Pulmonary artery endothelial cell (primary cell): Measurements from ENCODE around the gene PHACTR2. TPM values are rescaled to one million over a fixed set of nuclear protein-coding genes. Genes with fewer than 3 reads are reported as not detected.
A peak's percentile ranks its signal among the peaks of the same experiment; 100 is the strongest.
"Not testable (repeated sequence)": the region's sequence is repeated elsewhere in the genome, so short reads cannot be mapped to it uniquely, and the experiment has no call there.

Experiments
- DNase-seq: peaks from one replicate; pipeline ENCODE4 v3.0.0-alpha.2; 2011; ENCODE audit warnings: low read depth, low spot score
- total RNA-seq: library from RNA; depleted of rRNA; stranded (reverse); fragments of >200 nt; gene quantifications from 2 replicates; pipeline ENCODE4 v1.2.3, GENCODE V29; 2014

Gene PHACTR2
- total RNA-seq, 1 donor from 2014 or later, result 137 TPM

- DNase-seq, result no peak
Observed at GRCh38 chr6:143765422-143766184, 87.8 kb downstream of the PHACTR2 start.

- DNase-seq, result no peak
Observed at GRCh38 chr6:143766185-143766553, 88.4 kb downstream of the PHACTR2 start.

- DNase-seq, result no peak
Observed at GRCh38 chr6:143767433-143767832, 89.7 kb downstream of the PHACTR2 start.

- no peak for DNase-seq
Observed at GRCh38 chr6:143772116-143773086, 94.6 kb downstream of the PHACTR2 start.

- DNase-seq, result no peak
Observed at GRCh38 chr6:143773506-143774150, 95.9 kb downstream of the PHACTR2 start.

DNA sequence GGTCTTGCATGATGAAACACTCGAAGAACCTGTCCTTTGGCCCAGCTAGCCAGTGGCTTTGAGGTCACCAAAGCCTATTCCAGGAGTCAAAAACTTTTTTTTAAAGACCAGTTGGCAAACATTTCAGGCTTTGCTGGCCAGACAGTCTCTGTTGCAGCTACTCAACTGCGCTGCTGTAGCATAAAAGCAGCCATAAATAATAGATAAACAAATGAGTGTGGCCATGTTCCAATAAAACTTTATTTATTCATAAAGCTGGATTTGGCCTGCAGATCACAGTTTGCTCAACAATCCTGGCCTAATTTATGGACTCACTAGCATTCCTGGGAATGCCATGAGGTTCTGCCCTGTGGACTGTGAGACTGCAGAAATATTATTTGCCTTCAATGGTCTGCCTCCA lies 96.6 kb downstream of the PHACTR2 start:
- DNase-seq, result no peak

- no peak for DNase-seq
Observed at GRCh38 chr6:143775336-143775735, 97.6 kb downstream of the PHACTR2 start.

- no peak for DNase-seq
Observed at GRCh38 chr6:143778926-143779325, 101.2 kb downstream of the PHACTR2 start.

GRCh38 chr6:143782481-143782880 lies 104.7 kb downstream of the PHACTR2 start:
- no peak for DNase-seq

DNA sequence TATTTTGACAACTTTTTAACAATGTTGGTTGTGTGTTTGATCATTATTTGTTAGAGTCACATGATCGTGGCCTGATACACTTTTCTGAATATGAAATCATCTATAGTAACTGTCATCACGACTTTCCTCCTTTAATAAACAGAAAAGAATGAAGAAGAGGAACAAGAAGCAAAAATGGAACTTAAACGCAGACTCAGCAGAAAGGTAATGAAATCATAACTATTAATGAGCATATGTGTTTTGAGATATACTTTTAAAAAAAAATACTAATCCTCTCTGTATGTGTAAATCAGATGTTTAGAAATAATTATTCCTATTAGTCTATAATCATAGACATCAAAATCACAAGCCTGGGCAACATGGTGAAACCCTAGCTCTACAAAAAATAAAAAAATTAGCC lies 105.3 kb downstream of the PHACTR2 start:
- no peak for DNase-seq

- DNase-seq, result no peak
Observed at GRCh38 chr6:143784316-143784715, 106.6 kb downstream of the PHACTR2 start.

DNA sequence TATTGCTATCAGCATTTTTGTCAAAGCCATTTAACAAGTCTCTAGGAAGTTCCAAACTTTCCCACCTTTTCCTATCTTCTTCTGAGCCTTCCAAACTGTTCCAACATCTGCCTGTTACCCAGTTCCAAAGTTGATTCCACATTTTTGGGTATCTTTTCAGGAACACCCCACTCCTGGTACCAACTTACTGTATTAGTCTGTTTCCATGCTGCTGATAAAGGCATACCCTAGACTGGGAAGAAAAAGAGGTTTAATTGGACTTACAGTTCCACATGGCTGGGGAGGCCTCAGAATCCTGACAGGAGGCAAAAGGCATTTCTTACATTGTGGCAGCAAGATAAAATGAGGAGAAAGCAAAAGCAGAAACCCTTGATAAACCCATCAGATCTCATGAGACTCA lies 108.6 kb downstream of the PHACTR2 start:
- not testable (repeated sequence) for DNase-seq

DNA sequence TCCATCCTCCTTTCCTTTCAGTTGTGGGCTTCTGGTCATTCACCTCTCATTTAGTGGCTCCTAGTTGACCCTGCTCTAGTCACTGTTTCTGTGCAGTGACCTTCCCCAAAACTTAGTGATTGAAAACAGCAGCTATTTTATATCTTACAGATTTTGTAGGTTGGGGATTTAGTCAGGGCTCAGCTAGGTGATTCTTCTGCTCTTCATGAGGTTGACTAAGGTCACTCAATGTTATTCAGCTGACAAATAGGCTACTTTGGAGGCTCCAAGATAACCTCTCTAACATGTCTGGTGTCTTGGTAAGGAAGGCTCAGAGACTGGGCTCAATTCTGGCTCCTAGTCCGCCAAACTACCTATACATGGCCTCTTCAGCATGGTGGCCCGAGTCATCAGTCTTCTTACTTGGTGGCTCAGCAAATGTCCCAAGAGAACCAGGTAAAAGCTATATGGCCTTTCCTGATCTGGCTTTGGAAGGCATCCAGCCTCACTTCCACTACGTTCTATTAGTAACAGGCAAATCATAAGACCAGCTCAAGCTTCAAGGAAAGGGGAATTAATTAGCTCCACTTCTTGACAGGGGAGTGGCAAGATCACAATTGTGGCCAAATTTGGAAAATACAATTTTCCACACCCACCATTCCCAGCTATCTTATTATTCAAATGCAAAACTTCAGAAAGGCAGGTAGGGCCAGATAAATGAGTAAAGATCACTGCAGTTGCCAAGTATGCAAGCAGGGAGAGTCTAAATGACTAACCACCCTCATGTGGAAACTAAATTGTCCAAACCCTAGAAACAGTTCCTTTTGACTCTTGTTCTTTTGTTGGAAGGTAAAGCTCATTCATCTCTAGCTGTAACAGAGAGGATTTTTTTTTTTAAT lies 114.9 kb downstream of the PHACTR2 start:
- no peak for DNase-seq

- DNase-seq, result no peak
Observed at GRCh38 chr6:143793280-143793619, 115.5 kb downstream of the PHACTR2 start.

DNA sequence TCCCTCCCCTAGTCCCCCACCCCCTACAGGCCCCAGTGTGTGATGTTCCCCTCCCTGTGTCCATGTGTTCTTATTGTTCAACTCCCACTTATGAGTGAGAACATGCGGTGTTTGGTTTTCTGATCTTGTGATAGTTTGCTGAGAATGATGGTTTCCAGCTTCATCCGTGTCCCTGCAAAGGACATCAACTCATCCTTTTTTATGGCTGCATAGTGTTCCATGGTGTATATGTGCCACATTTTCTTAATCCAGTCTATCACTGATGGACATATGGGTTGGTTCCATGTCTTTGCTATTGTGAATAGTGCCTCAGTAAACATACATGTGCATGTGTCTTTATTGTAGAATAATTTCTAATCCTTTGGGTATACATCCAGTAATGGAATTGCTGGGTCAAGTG lies 118.8 kb downstream of the PHACTR2 start:
- not testable (repeated sequence) for DNase-seq

- DNase-seq, result not testable (repeated sequence)
Observed at GRCh38 chr6:143798487-143798886, 120.7 kb downstream of the PHACTR2 start.

DNA sequence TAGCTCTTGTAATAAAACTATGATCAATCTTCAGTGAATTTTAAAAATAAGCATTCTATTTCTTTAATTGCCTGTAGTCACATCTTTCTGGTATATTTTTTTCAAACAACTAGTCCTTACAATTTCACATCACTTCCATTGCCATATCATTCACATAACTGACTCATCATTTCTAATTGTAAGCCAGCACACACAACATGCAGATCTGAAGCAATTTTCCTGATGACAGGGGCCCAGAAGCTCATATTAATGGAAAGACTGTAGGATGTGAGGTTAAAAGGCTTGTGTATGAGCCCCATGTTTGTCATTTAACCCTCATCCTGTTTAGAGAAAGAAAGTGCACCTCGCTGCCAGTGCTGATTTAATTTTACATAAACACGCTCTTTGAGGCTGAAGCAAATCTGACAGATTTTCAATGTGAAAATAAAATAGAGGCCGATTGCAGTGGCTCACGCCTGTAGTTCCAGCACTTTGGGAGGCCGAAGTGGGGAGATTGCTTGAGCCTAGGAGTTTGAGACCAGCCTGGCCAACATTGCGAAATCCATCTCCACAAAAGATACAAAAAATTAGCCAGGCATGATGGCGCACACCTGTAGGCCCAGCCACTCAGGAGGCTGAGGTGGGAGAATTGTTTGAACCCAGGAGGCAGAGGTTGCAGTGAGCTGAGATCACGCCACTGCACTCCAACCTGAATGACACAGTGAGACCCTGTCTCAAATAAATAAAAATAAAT lies 125.2 kb downstream of the PHACTR2 start:
- DNase-seq, result no peak

- DNase-seq, result no peak
Observed at GRCh38 chr6:143803769-143804568, 126.2 kb downstream of the PHACTR2 start.

- DNase-seq, result peak; percentile 60
Observed at GRCh38 chr6:143804835-143805239, 127.1 kb downstream of the PHACTR2 start.
